ENCODE results near the gene DLG5.
"Not testable (repeated sequence)": the region's sequence is repeated elsewhere in the genome, so short reads cannot be mapped to it uniquely, and the experiment has no call there.

The DLG5 gene

DNA sequence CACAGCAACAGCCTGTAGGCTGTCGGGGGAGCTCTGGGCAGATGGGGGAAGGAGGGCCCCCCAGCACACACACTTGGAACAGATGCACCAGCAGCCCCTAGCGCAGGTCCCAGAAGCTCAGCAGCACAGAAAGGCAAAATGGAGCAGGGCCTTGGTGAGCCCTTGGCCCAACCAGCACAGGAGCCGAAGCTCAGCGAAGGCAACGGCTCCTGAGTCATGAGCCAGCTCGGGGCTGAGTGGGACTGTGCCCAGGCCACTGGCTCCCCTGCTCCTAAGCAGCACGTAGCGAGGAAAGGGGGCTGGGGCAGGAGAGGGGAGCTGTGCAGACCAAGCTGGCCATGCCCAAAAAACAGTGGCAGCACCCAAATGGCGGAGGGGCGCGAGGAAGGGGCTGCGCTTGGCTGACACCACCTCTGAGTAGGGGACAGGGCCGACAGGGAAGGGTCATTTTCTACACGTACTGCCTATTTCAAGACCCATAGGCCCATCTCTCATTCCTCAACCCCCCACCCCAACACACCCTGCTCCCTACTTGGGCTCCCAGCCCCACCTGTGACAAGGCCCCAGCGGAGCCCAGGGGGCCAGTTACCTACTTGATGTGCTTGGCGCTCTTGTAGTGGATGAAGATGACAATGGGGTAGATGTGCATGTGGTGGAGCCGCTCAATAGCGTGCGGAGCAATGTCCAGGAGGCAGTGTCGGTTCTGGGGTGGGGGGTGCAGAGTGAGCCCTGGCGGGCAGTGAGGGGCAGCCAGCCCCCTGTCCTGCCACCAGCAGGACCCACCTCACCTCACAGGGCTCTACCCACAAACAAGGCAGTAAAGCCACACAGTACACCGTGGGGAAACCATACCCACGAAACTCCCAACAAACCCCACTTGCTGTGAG lies 132.1 kb downstream of the DLG5 start:
- no peak for DNase-seq (ENCODE audit: low read depth)

DNA sequence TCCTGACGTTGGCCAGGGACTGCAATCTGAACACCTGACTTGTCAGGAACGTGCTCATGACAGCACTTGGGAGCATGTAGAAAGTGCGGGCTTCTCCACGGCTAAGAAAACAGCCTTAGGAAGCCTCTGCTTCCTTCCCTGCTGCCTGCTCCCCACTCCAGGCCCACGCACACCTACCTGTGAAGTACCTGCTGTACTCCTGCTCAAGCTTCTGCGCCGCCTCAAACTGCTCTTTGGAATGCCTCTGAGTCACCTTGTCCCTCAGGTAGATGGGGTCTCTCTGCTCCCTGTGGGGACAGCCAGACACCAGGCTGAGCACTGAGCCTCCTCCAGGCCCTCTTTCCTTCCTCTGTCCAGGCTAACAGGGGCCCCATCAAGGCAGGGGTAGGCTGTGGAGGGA lies 132.7 kb downstream of the DLG5 start:
- DNase-seq (ENCODE audit: low read depth), result no peak

DNA sequence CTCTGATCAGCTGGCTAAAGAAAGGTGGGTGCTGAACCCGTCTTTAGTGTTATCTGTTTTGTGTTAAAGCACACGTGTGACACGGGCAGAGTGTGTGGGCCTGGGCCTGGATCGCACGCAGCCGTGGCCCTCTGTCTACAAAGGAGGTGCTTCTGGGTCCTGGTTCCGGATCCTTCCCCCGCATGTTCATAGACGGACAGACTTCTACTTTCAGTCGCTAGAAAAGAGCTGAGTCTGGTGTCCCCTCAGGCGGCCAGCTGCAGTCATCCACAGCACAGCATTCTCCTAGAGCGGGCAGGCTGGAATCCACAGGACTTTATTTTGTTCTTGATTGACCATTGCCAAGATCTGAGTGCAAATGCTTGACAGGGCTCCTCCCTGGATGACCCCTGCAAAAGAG lies 134.4 kb downstream of the DLG5 start:
- DNase-seq (ENCODE audit: low read depth), result no peak

DNA sequence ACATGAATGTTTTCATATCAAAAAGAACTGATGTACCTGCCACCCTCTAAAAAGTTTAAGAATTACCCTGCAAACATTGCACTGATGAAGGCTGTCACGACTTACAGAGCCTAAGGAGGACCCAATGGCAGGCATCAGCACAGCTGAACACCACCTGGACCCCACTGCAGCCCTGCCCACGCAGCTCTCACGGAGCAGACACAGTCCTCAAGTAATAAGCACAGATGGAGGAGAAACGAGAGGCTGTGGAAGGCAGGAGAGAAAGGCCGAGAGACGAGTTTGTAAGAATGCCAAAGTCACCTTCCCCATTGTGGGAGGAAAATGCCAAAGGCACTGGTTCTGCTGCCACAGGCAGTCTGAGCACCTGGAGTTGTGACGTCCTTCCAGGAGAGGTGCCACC lies 135.0 kb downstream of the DLG5 start:
- no peak for DNase-seq (ENCODE audit: low read depth)

DNA sequence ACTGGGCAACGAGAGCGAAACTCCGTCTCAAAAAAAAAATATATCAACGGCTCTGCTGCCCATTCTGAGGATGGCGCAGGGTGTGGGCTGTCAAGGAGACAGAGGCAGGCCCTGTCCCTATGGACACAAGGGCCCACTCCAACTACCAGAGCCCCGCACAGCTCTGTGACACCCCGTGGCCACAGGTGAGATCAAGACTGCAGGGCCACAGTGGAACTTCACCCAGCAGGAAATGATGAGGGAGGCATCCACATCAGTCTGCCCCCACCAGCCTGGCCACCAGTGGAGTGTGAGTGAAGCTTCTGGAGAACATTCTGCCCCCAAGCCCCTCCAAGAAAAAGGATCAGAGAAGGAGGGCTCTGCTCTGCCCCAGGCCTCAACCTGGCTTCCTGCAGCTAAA lies 136.7 kb downstream of the DLG5 start:
- DNase-seq (ENCODE audit: low read depth), result no peak

DNA sequence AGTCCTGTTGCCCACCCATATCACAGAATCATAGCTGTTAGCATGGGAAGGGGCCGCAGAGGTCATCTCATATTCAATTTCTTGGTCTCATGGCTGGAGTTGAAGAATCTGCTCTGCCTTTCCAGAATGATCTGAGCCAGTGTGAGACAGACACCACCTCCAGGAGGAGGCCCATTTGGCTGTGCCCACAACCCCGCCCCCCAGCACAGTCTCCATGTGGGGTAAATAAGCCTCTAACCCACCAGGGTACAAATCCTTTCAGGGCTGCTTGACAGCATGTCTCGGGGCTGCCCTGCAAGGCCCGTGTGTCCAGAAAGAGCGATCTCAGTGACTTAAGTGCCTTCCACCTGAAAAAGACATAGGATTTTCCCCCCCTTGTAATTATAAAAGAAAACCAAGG lies 137.5 kb downstream of the DLG5 start:
- DNase-seq (ENCODE audit: low read depth), result no peak

DNA sequence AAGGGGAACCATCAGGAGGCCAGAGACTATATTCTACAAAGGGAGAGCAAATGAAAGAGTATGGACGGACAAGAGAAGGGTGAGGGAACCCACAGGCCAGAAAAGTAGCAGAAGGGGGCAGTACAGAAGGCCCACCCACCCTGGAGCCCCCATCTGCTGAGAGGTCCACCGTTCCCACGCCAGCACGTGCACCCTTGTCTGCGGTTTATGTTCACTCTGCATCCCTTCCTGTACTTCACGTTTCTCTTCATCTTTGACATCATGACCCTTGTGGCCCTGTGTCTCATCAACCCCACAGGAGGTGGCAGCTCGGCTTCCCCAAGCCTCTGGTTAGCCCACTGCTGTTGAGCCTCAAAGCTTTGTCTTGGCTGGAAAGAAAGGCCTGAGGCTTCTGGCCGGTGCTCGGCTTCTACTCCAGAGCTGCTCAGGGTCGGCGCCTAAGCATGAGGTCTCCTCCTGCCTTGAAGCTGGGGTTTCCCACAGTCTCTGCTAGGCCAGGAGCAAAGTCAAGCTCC lies 138.0 kb downstream of the DLG5 start:
- DNase-seq (ENCODE audit: low read depth), result no peak

DNA sequence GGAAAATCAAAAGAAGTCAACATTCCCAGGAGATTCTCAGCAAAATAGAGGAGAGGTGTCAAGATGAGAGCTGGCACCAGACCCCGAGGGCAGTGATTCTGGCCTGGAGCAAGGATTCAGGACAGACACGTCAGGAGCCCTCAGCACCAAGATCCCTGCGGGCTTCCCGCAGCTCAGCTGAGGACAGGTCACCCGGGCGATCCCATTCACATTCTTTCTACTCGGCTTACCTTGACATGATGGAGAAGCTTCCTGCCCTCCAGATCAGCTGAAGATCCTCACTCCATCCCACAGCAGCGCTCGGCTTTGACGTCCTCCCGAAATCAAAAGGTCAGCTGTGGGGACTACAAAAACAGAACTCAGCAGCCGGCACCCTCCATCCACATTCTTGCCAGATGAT lies 139.1 kb downstream of the DLG5 start:
- DNase-seq (ENCODE audit: low read depth), result no peak

DNA sequence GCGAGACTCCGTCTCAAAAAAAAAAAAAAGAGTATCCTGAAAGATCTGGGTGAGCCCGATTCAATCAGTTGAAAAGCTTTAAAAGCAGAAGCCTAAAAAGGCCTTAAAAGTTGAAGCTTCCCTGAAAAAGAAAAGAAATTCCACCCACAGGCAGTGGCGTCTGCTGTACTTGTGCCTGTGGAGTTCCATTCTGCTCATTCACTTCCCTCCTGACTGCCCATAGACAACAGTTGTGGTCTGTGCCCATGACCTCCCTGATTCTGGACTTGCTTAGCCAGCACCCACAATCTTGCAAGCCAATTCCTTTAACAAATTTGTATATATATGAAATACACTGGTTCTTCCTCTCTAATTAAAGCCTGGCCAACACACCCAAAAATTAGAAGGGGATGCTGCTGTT lies 141.7 kb downstream of the DLG5 start:
- DNase-seq (ENCODE audit: low read depth), result no peak

DNA sequence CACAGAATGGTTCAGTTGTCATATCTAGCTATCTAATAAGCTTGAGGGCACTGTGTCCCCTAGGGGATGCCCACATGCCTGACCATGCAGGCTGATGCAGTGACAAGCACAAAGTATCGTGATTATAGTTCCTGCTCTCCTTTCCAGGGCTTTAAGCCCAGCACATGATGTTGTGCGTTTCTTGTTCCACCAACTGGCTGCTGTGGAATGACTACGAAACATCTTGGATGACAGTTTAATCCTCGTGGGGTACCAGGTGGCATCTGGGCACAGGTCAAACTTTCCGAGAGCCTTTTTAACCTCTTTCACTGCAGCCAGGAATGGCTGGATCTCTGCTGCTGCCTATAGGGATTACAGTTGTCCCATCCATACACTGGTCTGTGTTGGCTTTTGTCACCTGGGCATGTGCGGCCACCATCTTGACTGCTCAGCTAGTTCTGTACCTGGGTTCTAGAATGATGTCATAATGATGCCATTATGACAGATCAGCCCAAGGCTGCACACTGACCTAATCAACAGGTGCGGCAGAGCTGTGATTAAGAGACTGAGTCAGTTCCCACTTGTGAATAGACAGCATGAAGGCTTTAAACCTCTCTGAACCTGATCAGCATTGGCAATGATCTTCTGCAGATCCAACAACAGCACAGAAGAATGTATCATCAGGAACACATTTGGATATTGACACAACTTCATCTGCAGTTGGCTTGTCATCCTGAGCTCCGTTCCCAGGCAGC lies 144.1 kb downstream of the DLG5 start:
- no peak for DNase-seq (ENCODE audit: low read depth)

DNA sequence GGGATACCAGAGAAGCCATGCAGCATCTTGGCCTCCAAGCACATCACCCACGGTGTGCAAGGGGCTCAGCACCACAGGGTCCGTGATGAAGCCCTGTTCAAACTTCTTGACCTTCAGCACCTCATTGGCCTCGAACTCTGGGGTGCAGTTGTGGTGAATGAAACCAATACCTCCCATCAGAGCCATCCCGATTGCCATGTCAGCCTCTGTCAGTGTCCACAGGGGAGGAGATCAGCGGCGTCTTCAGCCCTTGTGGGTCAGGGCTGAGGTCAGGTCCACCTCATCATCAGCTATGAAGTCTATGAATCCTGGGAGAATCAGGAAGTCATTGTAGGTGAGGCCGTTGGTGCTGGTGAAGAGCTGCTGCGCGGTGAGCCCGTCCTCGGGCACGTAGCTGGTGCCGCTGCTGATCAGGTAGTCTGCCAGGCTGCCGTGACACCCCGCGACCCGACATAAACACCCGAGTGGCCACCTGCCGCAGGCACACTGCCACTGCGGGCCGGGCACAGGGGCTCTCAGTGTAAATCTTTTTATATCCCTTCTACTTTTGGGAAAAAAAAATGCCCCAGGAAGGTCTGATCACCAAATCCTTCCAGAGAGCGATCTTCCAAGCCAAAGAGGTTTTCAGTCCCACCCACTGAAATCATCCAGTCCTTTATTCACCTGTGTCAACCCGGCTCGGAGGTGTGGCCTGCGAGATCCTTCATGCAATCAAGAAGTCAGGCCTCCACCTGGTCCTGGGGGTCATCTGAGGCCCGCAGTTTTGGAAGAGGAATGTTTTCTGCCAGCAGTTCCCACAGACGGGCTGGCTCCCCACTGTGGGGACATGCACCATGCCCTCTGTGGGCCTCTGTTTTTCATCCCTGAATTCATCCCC lies 144.9 kb downstream of the DLG5 start:
- DNase-seq (ENCODE audit: low read depth), result no peak

DNA sequence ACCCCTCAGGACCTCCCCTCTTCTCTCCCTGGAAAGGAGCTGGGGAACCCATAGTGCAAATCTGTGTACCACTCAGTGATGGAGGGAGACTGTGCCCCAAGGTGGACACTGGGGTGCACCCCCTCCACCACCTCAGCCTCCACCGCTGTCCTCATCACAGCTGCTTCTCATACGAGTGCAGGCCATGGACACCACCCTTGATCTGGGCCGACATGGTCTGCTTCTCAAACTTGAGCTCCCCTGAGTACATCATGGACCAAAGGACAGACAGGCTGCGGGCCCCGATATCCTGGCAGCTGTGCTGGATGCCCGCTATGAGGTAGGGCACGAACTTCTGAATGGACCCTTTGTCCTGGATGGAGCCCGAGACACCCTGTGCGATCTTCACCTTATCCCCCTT lies 146.4 kb downstream of the DLG5 start:
- DNase-seq (ENCODE audit: low read depth), result no peak

DNA sequence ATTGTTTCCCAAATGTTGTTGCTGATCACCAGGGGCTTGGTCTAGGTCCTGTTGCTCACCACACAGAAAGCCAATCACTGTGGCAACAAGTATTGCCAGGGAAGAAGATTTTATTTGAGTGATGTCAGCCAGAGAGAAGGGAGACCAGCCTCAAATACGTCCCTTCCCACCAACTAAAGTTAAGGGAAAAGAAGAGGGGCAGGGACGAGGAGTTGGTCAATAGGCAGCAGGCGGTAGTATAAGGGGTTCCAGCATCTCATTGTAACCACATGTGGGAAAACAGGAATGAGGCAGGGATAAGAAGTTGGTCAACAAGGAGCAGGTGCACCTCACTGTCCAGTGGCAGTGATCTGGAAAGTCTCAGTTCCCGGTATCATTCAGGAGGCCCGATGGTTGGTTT lies 150.1 kb downstream of the DLG5 start:
- no peak for DNase-seq (ENCODE audit: low read depth)

DNA sequence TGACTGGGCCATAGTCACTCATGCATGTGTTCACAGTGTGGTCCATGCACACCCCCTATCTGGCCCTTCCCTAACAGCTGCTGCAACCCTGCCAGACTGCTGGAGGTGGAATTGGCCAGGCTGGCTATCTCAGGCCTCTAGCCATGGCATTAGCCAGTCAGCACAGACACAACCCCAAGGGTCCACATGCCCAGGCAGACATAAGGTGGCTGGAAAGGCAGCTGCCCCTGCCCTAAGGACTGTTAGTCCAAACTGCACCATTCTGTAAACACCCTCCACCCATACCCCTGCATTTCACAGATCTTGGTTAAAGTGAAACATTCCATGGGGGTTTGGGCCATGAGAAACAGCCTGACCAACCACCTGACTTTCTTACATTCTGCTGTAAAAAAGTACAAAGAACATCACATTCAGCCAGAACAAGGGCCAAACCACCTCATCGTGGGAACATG lies 151.6 kb downstream of the DLG5 start:
- no peak for DNase-seq (ENCODE audit: low read depth)

DNA sequence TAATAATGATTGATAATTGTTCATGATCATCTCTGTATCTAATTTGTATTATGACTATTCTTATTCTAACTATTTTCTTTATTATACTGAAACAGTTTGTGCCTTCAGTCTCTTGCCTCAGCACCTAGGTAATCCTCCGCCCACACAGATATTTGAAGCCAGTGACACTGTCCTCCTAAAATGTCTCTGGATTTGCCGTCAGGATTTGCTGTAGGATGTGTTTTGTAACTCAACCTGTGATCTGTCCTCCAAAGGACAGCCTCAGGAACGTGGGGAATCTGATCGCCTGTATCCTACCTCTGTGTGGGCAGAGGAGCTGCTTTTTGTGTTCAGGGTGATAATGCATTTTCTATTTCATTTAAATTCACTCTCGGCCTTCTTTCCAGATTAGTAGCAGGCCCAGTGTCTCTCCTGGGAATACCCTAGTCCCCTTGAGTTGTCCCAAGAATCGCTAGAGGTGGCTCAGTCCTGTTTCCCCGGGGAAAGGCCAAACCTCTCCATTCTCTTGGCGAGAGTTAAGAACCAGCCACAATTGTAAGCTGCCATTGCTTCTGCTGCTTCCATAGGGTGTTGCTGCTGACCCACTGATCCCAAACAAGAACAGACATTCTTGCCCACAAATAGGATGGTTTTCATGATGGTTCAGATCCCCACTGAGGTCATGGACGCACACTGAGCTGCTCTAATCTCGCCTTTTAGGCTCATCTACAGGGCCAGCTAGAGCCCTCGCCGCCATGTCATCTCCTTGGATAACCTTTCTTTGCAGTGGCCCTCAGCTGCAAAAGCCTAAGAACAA lies 152.7 kb downstream of the DLG5 start:
- DNase-seq (ENCODE audit: low read depth), result no peak

DNA sequence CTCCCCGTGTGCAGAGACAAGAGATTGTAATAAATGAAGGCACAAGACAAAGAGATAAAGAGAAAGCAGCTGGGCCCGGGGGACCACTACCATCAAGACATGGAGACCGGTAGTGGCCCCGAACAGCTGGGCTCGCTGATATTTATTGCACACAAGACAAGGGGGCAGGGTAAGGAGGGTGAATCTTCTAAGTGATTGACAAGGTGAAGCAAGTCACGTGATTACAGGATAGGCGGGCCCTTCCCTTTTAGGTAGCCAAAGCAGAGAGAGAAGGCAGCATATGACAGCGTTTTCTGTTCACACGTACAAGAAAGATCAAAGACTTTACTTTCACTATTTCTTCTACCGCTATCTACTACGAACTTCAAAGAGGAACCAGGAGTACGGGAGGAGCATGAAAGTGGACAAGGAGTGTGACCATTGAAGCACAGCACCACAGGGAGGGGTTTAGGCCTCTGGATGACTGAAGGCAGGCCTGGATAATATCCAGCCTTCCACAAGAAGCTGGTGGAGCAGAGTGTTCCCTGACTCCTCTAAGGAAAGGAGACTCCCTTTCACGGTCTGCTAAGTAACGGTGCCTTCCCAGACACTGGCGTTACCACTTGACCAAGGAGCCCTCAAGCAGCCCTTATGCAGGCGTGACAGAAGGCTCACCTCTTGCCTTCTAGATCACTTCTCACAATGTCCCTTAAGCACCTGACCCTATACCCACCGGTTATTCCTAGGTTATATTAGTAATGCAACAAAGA lies 153.5 kb downstream of the DLG5 start:
- DNase-seq (ENCODE audit: low read depth), result not testable (repeated sequence)

DNA sequence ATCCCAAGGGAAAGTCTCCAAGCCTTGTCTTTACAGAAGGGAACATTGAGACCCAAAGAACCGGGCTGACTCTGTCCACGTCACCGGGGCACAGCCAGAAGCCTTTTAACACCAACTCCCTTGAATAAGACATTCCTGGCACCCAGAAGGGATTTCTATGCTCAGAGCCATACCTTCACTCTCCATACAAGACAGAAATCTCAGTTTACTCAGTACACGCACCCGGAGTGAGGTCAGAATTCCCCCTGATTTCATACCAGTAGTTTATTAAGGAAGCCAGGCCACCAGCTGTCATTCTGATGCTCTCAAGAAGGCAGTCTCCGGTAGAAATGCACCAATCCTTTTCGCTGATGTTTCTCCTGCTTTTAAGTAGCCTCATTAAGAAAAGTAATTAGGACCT lies 154.7 kb downstream of the DLG5 start:
- DNase-seq (ENCODE audit: low read depth), result no peak

DNA sequence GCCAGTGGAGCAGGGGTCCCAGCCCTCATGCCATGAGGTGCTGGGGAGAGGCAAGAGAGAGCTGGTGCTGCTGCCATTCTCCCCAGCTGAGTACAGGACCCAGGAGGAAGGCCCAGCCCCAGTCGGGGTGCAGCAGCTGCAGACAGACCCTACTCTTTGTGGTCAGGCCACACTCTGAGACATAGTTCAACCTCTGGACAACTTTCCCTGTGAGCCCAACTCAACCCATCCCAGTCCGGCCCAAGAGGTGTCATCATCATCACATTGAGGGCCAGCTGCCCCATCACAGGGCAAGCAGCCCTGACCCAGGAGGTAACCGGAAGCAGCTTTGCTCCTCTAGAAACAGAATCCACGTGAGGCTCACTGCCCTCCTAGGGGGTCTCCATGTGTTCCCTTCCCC lies 155.1 kb downstream of the DLG5 start:
- DNase-seq (ENCODE audit: low read depth), result no peak

DNA sequence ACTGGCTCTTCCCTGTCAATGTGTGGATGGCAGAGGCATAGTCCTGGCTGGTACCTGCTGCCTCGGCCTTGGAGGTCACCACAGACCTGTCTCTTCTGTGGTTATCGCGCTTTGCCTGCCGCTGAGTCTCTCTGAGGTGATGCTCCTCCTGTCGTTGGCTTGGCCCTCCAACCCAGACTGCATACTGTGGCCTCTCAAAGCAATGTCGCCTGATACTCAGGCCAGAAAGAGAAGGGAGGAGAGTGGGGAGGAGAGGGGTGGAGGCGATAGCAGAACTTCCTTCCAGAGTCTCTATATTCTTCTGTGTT lies 155.7 kb downstream of the DLG5 start:
- DNase-seq (ENCODE audit: low read depth), result no peak

DNA sequence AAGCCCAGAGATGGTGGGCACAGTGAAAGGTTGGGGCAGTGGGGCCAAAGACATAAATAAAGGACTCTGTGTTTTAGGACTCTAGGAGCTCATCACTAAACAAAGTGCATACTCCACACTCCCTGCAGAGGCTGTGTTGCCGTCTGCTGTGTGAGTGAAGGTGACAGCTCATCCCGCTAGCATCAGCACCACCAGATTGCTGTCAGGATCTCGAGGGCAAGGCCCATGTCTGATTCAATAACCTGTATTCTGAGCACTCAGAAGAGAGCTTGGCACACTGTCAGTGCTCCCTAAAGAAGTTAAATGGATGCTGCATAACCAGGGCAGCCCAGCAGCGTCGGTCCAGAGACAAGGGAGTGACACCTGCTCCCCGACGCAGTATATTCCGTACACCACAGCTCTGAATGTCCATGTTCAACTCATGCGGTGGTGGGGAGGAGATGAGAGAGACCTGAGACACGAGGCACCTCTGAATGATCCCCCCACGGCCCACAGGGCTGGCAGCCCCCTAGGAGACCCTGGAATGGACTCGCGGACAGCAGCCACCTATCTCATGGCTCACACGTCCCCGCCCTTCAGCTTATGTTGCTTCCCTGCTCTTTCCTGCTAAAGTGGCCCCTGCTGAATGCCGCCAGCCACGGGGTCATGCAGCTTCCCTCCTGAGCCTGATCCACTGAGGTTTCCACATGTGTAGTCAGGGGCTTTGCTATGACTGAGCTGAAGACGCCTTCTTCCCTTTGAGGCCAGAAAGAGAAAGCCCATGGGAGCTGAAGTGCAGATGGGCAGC lies 156.3 kb downstream of the DLG5 start:
- no peak for DNase-seq (ENCODE audit: low read depth)

Measured in stimulated activated CD4-positive, alpha-beta T cell treated with anti-CD3 and anti-CD28 coated beads, Interleukin-2, amount 100 ng/mL, for 4 hours (primary cell).